DMS153 (cell line): ENCODE results near the gene NOS1AP.
"Not testable (repeated sequence)": the region's sequence is repeated elsewhere in the genome, so short reads cannot be mapped to it uniquely, and the experiment has no call there.

Experiments
- DNase-seq: peaks from one replicate; lab custom pipeline; 2025; lab: John Stamatoyannopoulos, UW

NOS1AP gene

DNA sequence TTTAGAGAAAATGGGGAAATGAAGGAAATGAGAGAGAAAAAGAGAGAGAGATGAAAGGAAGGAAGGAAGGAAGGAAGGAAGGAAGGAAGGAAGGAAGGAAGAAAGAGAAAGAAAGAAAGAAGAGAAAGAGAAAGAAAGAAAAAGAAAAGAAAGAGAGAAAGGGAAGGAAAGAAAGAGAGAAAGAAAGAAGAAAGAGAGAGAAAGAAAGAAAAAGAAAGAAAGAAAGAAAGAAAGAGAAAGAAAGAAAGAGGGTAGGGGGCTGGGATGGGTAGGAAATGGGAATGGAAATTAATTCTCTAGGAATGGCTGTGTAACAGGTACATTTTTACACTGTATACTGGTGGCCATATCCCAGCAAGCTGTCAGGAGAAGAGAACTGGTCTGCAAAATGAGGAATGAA lies 346.7 kb downstream of the NOS1AP start:
- DNase-seq = no peak

DNA sequence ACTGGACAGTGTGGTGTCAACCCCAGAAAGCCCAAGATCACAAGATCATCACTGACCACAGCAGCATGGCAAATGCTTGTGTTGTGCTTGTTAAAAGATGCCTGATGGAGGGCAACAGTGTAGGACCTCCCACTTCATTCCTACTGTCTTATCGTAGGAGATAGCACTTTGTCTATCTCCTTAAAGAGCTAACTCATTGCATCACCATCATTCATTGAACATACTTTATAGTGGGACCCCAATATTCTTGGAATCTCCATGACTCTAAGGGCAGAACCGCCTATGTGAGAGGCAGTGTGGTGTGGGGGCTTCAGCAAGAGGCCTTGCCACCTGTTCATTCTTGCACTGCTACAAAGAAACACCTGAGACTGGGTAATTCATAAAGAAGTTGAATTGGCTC lies 347.4 kb downstream of the NOS1AP start:
- no peak for DNase-seq

DNA sequence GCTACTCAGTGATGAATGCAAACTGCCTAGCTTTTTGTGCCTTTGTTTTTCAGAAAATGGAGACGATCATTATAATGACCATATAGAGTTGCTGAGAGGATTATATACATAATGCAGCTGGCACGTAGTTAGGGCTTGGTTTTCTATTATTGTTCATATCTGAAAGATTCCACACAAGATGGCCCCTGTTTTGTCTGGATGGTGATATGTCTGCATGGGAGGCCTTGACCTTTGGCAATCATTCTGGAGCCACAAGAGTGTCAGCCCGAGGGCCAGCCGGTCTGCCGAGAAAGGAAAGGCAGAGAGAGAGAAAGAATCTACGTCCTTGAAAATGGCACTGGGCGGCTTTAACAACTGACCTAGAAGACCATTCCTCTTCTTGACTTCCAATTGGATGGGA lies 348.2 kb downstream of the NOS1AP start:
- DNase-seq = no peak

DNA sequence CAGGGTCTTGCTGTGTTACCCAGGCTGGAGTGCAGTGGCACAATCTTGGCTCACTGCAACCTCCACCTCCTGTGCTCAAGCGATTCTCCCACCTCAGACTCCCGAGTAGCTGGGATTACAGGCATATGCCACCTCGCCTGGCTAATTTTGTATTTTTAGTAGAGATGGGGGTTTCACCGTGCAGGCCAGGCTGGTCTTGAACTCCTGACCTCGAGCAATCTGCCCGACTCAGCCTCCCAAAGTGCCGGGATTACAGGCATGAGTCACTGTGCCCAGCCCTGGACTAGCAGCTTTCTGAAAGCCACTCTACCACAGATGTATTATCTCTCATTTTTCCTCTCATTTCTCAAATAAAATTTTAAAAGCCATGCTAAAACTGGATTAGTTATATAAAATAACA lies 349.1 kb downstream of the NOS1AP start:
- DNase-seq = not testable (repeated sequence)

DNA sequence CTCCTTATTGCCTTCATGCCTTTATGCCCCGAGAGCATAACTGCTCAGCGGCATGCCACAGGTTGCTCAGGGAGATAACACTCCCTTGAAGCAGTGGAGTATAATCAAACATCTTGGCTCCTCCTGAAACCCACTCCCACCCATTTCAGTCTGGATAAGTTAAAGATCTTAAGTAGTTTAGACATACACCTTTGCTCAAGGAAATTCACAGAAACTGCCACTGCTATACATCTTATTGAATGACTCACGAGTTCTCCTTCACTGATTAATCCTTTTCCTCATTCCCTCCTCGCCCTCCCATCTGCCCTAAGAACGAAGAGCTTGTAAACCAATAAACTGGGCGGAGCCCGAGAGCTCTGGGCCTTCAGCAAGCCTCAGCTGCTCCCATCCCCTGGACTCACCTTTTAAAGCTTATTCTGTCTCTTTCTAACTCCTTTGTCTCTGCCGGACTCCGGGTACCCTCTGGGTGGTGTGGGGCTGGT lies 350.0 kb downstream of the NOS1AP start:
- not testable (repeated sequence) for DNase-seq
